Vagina (tissue), 2 donors: ENCODE measurements around the gene SRRD. TPM values are rescaled to one million over a fixed set of nuclear protein-coding genes. Genes with fewer than 3 reads are reported as not detected.
A peak's percentile ranks its signal among the peaks of the same experiment; 100 is the strongest.
"Not testable (repeated sequence)": the region's sequence is repeated elsewhere in the genome, so short reads cannot be mapped to it uniquely, and the experiment has no call there.

Source experiments
- DNase-seq, 2 donors: peaks; one replicate each; pipeline ENCODE4 v3.0.0-alpha.2; 2017; ENCODE audit errors: extremely low spot score in 2 of 2
- H3K27ac ChIP-seq: fragments of 200-600 bp; sonication (generic); one replicate; pipeline ENCODE4 v1.5.1; 2019
- H3K27me3 ChIP-seq: fragments of 200-600 bp; sonication (generic); one replicate; pipeline ENCODE4 v1.5.1; 2019
- H3K36me3 ChIP-seq, 2 donors: fragments of 200-600 bp; sonication (generic); one replicate each; pipeline ENCODE4 v1.5.1; 2017 to 2019
- H3K4me1 ChIP-seq: fragments of 200-600 bp; sonication (generic); one replicate; pipeline ENCODE4 v1.5.1; 2019
- H3K4me3 ChIP-seq, 2 donors: fragments of 200-600 bp; sonication (generic); 1 replicate in 1 of 2; 2 replicates in 1 of 2; pipeline ENCODE4 v1.5.1; 2016 to 2019
- H3K9me3 ChIP-seq: fragments of 200-600 bp; sonication (generic); one replicate; pipeline ENCODE4 v1.5.1; 2019
- POLR2A ChIP-seq, 2 donors: fragments of 450-650 bp; IDR thresholded peaks; one replicate each; pipeline ENCODE4 v1.6.1; 2017; ENCODE audit warnings: antibody characterized with exemption in 2 of 2, mild to moderate bottlenecking in 2 of 2, moderate library complexity in 2 of 2
- POLR2AphosphoS5 ChIP-seq, 2 donors: sonication (generic); formaldehyde crosslinking; IDR thresholded peaks; one replicate each; pipeline ENCODE4 v1.9.0; 2017; ENCODE audit warnings: antibody characterized with exemption in 2 of 2, mild to moderate bottlenecking in 2 of 2, low read depth in 1 of 2; ENCODE audit not compliant: insufficient read depth in 1 of 2
- intact Hi-C: fragments of 100-400 bp; cut with DNase I; formaldehyde crosslinking; loops from one replicate; pipeline ENCODE4 v1.15.1; 2023
- total RNA-seq: library from RNA; depleted of rRNA; stranded (reverse); fragments of >200 nt; gene quantifications from one replicate; pipeline ENCODE4 v1.2.3, GENCODE V29; 2016
- TF ChIP-seq, protein P1 (sequence below), 3 experiments: fragments of 450-650 bp in 2 of 3; fragments of 200-600 bp in 1 of 3; sonication (generic) in 1 of 3; IDR thresholded peaks; one replicate each; pipeline ENCODE4 v1.5.1; 2017 to 2019; ENCODE audit warnings: antibody characterized with exemption in 3 of 3, mild to moderate bottlenecking in 2 of 3, moderate library complexity in 2 of 3

Gene SRRD, protein sequence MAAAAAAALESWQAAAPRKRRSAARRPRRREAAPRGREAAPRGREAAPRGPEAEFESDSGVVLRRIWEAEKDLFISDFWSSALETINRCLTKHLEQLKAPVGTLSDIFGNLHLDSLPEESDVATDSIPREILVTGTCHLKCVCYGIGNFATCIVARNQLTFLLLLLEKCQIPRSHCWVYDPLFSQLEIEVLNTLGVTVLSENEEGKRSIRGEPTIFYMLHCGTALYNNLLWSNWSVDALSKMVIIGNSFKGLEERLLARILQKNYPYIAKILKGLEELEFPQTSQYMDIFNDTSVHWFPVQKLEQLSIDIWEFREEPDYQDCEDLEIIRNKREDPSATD
- total RNA-seq, result 11.0 TPM

DNA sequence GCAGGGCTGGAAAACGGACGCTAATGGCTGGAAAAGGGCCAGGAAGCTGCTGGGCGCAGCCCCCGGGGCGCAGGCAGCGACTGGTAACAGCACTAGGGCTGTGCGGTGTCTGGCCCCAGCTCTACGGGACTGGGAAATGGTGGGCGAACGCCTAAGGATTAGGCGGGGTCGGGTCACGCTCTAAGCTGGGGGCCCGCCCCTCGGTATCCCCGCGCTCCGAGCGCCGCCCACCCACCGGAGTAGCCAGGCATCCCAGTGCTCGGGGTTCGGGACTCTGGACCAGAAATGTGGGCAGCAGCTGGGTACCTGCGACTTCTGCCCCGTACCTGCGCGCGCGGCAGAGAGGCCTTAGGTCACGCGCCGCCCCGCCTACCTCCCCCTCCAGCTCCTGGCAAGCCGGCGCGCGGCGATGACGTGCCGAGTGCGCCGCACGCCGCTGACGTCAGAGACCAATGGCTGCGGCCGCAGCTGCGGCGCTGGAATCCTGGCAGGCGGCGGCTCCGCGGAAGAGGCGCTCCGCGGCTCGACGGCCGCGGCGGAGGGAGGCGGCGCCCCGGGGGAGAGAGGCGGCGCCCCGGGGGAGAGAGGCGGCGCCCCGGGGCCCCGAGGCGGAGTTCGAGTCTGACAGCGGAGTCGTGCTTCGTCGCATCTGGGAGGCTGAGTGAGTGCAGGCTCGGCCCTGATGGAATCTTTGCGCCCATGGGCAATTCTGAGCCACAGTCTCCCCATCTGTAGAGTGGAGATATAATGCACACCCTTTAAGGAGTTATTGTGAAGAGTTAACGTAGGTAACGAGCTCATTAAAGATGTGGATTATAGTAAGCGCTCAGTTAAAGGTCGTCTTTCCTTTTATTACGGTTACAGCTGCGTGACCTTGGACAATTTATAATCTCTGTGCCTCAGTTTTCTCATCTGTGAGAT is at the start of gene SRRD, which contains the start of gene HPS4:
SRRD (plus strand) TSS at position 439 of the 921 bp plus-strand sequence; CDS start at position 453, 14 bp downstream.
HPS4 (minus strand) TSS at position 345 of the 921 bp plus-strand sequence. CDS start 2,021 bp downstream, outside the sequence.
- DNase-seq, result no peak
- Histone ChIP-seq H3K4me3 (peak within 1 kb of the TSS; percentile 68 to 99), H3K9me3 (no peaks in the 10 kb centered on the region), H3K27ac (peak within 1 kb of the TSS; percentile 98), H3K27me3 (no peaks in the 10 kb centered on the region), H3K36me3 (peaks cover 0 to 19% of the 10 kb centered on the region in 2 donors), H3K4me1 (peaks cover 67% of the 10 kb centered on the region)
- intact Hi-C loops, result no loop called here
- TF ChIP-seq POLR2A (IDR thresholded peaks at IDR 0.05) (peak in 1 of 2 donors; percentile 84), POLR2AphosphoS5 (IDR thresholded peaks at IDR 0.05; ENCODE audit: insufficient read depth in 1 of 2, low read depth in 1 of 2) (peak; percentile 75 to 95)
- TF ChIP-seq, protein P1, sequence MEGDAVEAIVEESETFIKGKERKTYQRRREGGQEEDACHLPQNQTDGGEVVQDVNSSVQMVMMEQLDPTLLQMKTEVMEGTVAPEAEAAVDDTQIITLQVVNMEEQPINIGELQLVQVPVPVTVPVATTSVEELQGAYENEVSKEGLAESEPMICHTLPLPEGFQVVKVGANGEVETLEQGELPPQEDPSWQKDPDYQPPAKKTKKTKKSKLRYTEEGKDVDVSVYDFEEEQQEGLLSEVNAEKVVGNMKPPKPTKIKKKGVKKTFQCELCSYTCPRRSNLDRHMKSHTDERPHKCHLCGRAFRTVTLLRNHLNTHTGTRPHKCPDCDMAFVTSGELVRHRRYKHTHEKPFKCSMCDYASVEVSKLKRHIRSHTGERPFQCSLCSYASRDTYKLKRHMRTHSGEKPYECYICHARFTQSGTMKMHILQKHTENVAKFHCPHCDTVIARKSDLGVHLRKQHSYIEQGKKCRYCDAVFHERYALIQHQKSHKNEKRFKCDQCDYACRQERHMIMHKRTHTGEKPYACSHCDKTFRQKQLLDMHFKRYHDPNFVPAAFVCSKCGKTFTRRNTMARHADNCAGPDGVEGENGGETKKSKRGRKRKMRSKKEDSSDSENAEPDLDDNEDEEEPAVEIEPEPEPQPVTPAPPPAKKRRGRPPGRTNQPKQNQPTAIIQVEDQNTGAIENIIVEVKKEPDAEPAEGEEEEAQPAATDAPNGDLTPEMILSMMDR (IDR thresholded peaks at IDR 0.05), result peak in 1 of 3 experiments; percentile 28

DNA sequence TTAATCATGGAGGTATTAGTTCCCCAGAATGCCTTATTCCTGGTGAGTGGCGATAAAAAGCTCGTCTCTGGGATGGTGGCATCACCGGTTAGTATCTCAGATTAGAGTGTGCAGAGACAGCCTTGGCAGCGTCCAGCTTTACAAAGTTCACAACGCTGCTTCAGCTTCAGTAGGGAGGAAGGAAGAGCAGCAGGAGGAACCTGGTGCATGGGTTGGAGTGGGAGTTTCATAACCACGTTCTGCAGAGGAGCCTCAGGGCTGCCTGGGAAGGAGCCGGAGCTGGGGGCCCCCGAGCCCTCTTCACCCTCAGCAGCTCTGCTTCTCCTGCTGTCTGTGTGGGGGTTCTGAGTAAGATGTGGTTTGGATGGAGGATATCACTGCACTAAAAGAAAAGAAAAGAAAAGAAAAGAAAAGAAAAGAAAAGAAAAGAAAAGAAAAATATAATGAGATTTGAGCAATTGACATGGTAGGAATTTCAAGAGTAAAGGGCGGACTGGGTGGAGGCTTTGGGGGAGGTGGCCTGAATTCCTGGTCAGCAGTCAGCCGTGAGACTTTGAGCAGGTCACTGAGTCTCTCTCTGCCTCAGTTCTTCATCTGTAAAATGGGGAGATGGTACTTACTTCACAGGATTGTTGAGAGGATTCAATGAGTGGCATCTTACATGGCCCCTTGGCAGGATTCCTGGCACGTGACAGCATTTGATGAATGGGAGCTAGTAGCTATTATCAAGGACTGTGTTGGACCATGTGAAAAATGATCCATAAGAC is 48.2 kb upstream of the SRRD start:
- H3K27me3 ChIP-seq, result no peaks in the 10 kb centered on the region
- H3K9me3 ChIP-seq, result no peaks in the 10 kb centered on the region
- H3K36me3 ChIP-seq, result no peaks in the 10 kb centered on the region
- intact Hi-C loops, result no loop called here
- peaks cover 7% of the 10 kb centered on the region for H3K4me1 ChIP-seq
- no peak for DNase-seq
- H3K27ac ChIP-seq, result no peak overlapping the region
- TF ChIP-seq POLR2AphosphoS5 (IDR thresholded peaks at IDR 0.05; ENCODE audit: insufficient read depth in 1 of 2, low read depth in 1 of 2), result no peak
- no peak for TF ChIP-seq POLR2A (IDR thresholded peaks at IDR 0.05)
- TF ChIP-seq, protein P1 (IDR thresholded peaks at IDR 0.05), result no peak
- no peak overlapping the region for H3K4me3 ChIP-seq

DNA sequence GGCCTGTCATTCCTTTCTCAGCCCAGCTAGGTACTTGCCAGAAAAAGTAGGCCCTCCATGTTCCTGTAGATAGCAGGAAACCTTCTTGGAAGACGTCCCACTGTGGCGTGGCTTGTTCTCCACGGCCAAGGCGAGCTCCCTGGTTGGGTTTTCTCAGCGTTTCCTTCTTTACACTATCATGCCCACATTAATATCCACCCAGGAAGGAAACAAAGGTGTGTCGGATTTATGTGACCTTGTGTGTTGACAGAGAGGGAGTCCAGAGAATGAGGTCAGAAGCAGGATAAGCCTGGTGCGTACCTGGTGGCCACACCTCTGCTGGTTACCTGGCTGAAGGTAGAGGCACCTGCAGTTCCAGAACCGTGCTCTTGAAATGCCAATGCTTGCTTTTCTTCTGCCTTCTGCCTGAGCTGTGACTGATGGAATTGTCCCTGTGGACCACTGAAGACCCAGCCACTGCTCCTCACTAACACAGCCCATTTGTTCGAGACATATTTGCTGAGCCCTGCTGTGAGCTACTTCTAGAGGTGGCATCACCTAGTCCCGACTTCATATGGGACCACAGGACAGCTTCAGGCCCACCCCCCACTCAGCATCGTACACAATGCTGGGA is 46.7 kb upstream of the SRRD start:
- no peaks in the 10 kb centered on the region for H3K27me3 ChIP-seq
- H3K27ac ChIP-seq, result no peak overlapping the region
- no peak overlapping the region for H3K4me3 ChIP-seq
- H3K9me3 ChIP-seq, result no peaks in the 10 kb centered on the region
- TF ChIP-seq, protein P1 (IDR thresholded peaks at IDR 0.05), result no peak
- TF ChIP-seq POLR2A (IDR thresholded peaks at IDR 0.05) (no peak), POLR2AphosphoS5 (IDR thresholded peaks at IDR 0.05; ENCODE audit: insufficient read depth in 1 of 2, low read depth in 1 of 2) (peak in 1 of 2 donors; percentile 14)
- DNase-seq, result no peak
- H3K4me1 ChIP-seq, result peaks cover 7% of the 10 kb centered on the region
- intact Hi-C loops, result no loop called here
- H3K36me3 ChIP-seq, result no peaks in the 10 kb centered on the region

DNA sequence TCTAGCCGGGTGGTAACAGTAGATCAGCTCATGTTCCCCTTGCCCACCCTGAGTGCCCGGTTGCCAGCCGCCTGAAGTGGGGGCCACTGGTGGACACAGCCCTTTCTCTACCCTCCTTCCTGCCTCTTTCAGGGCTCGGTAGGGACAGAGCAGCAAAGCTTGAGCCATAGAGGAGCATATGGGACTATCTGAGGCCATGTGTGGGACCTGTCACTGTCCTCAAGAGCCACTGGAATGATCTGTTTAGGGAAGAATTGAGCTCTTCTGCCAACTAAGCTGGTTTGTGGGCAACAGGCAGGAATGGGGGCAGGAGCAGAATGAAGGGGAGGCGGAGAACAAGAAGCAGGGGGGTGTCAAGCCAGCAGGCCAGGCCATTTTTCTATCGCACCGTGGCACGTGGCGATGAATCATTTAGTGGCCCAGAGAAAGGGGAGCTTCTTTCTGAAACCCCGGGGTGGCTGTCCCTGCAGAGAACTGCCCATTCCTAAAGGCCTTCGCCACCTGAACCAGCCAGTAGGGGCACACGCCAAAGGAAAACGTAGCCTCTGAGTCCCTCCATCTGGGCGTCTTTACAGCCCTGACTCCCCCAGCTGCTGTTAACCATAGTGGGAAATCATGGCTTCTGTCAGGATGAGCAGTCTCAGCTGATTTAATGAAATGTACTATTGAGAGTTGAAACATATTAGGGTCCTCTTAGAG is 45.8 kb upstream of the SRRD start:
- DNase-seq, result no peak
- intact Hi-C loops, result no loop called here
- Histone ChIP-seq H3K27me3 (no peaks in the 10 kb centered on the region), H3K27ac (no peak overlapping the region), H3K4me3 (no peak overlapping the region), H3K4me1 (peaks cover 7% of the 10 kb centered on the region), H3K36me3 (no peaks in the 10 kb centered on the region), H3K9me3 (no peaks in the 10 kb centered on the region)
- TF ChIP-seq, protein P1 (IDR thresholded peaks at IDR 0.05), result no peak
- TF ChIP-seq POLR2AphosphoS5 (IDR thresholded peaks at IDR 0.05; ENCODE audit: insufficient read depth in 1 of 2, low read depth in 1 of 2) (no peak), POLR2A (IDR thresholded peaks at IDR 0.05) (no peak)

DNA sequence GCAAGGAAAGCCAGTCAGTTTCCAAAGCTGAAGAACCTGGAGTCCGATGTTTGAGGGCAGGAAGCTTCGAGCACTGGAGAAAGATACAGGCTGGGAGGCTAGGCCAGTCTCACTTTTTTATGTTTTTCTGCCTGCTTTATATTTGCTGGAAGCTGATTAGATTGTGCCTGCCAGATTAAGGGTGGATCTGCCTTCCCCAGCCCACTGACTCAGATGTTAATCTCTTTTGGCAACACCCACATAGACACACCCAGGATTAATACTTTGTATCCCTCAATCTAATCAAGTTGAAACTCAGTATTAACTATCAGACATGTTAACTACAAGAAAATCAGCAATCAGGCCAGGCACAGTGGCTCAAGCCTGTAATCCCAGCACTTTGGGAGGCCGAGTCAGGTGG is 44.9 kb upstream of the SRRD start:
- H3K36me3 ChIP-seq, H3K4me3 ChIP-seq, DNase-seq, intact Hi-C loops, H3K27ac ChIP-seq, H3K4me1 ChIP-seq, H3K27me3 ChIP-seq, H3K9me3 ChIP-seq: not testable (repeated sequence)
